ENCODE data around the gene UBE2G2. TPM values are rescaled to one million over a fixed set of nuclear protein-coding genes. Genes with fewer than 3 reads are reported as not detected.

Gene UBE2G2
- total RNA-seq, 1 experiment from 2014 or later: 126 TPM

DNA sequence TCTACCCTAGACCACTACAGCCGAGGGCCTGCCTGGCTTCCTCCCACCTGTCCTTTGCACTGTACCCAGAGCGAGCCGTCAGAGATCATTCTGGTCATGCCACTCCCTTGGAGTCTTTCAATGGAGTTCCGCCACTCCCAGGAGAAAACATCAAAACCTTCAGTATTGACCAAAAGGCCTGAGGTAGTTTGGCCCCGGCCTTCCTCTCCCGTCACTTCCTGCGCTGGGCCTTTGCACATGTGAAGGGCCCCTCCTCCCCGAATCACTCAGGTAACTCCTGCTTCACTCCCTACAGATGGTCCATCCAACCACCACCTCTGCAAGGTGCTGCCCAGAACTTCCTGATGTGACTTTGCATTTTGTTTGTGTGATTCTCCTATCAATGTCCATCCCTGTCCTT, 26.6 kb downstream of the UBE2G2 start:
- H3K9ac ChIP-seq (ENCODE audit: low read length): no peak overlapping the region
- H3K9me2 ChIP-seq (replicated peaks; ENCODE audit: insufficient read depth, low read length): no peaks in the 10 kb centered on the region
- no peak for DNase-seq
- H3K4me3 ChIP-seq (ENCODE audit: low read length): no peak overlapping the region
- no peak overlapping the region for H3K4me2 ChIP-seq (ENCODE audit: low read depth, low read length, poor library complexity, severe bottlenecking)
- no peak overlapping the region for H2AFZ ChIP-seq (ENCODE audit: low read length)
- peaks cover 3% of the 10 kb centered on the region; the same call in 1 of the 2 replicates for H4K20me1 ChIP-seq (ENCODE audit: insufficient read depth, low read depth, low read length)
- H3K79me2 ChIP-seq (ENCODE audit: low read length): peaks cover 32% of the 10 kb centered on the region
- no peak overlapping the region for H3K27ac ChIP-seq (ENCODE audit: low read length)
- H3K36me3 ChIP-seq (ENCODE audit: insufficient read depth, low read length): peaks cover 31% of the 10 kb centered on the region
- peaks cover 16% of the 10 kb centered on the region for H3K4me1 ChIP-seq (ENCODE audit: low read length)
- no peaks in the 10 kb centered on the region for H3K27me3 ChIP-seq (ENCODE audit: low read length)
- no peaks in the 10 kb centered on the region for H3K9me3 ChIP-seq (ENCODE audit: low read length)

GRCh38 chr21:44773291-44773932, 28.2 kb downstream of the UBE2G2 start:
- peaks cover 31% of the 10 kb centered on the region for H3K36me3 ChIP-seq (ENCODE audit: insufficient read depth, low read length)
- H3K9ac ChIP-seq (ENCODE audit: low read length): no peak overlapping the region
- H3K27me3 ChIP-seq (ENCODE audit: low read length): no peaks in the 10 kb centered on the region
- no peak overlapping the region for H2AFZ ChIP-seq (ENCODE audit: low read length)
- H3K79me2 ChIP-seq (ENCODE audit: low read length): peaks cover 21% of the 10 kb centered on the region
- peaks cover 9% of the 10 kb centered on the region; the same call in 1 of the 2 replicates for H4K20me1 ChIP-seq (ENCODE audit: insufficient read depth, low read depth, low read length)
- no peak for DNase-seq
- no peaks in the 10 kb centered on the region for H3K9me3 ChIP-seq (ENCODE audit: low read length)
- peaks cover 16% of the 10 kb centered on the region for H3K4me1 ChIP-seq (ENCODE audit: low read length)
- H3K27ac ChIP-seq (ENCODE audit: low read length): no peak overlapping the region
- no peak overlapping the region for H3K4me3 ChIP-seq (ENCODE audit: low read length)
- H3K9me2 ChIP-seq (replicated peaks; ENCODE audit: insufficient read depth, low read length): no peaks in the 10 kb centered on the region
- H3K4me2 ChIP-seq (ENCODE audit: low read depth, low read length, poor library complexity, severe bottlenecking): no peak overlapping the region

DNA sequence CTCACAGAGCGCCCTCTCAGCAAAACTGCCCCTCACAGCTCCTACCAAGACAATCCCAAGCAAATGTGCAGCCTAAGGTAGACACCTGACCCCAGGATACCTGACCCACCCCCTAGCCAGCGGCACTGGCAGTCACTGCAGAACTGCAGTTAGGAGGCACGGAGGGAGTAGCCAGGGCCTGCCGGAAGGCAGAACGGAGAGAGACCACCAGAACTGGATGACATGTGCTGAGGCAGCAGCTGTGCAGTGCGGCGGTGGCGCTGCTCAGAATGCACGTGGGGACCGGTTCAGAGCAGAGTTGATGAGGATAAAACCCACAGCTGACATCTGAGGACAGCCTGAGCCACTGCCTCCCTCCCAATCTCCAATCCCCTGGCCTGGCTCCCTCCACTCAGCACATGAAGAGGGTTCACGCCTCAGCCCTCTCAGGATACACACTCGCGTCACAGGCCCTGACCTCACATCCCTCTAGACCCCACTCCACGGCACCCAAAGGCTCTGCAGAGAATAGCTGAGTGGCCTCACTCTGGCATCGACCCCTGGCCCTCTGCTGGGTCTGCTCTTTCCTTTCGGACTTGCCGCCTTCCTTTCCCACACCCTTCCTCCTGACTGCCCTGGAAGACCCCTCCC, 29.6 kb downstream of the UBE2G2 start:
- peaks cover 16% of the 10 kb centered on the region for H3K4me1 ChIP-seq (ENCODE audit: low read length)
- no peak overlapping the region for H3K9ac ChIP-seq (ENCODE audit: low read length)
- no peak overlapping the region for H3K4me3 ChIP-seq (ENCODE audit: low read length)
- DNase-seq: no peak
- H3K36me3 ChIP-seq (ENCODE audit: insufficient read depth, low read length): peaks cover 24% of the 10 kb centered on the region
- H3K27ac ChIP-seq (ENCODE audit: low read length): no peak overlapping the region
- H3K27me3 ChIP-seq (ENCODE audit: low read length): no peaks in the 10 kb centered on the region
- no peak overlapping the region for H3K4me2 ChIP-seq (ENCODE audit: low read depth, low read length, poor library complexity, severe bottlenecking)
- H3K9me3 ChIP-seq (ENCODE audit: low read length): no peaks in the 10 kb centered on the region
- peaks cover 9% of the 10 kb centered on the region; the same call in 1 of the 2 replicates for H3K79me2 ChIP-seq (ENCODE audit: low read length)
- peaks cover 15% of the 10 kb centered on the region; the same call in 1 of the 2 replicates for H4K20me1 ChIP-seq (ENCODE audit: insufficient read depth, low read depth, low read length)
- H3K9me2 ChIP-seq (replicated peaks; ENCODE audit: insufficient read depth, low read length): no peaks in the 10 kb centered on the region
- no peak overlapping the region for H2AFZ ChIP-seq (ENCODE audit: low read length)

- peaks cover 4% of the 10 kb centered on the region for H3K4me1 ChIP-seq (ENCODE audit: low read length)
- H3K9me3 ChIP-seq (ENCODE audit: low read length): no peaks in the 10 kb centered on the region
- H3K27ac ChIP-seq (ENCODE audit: low read length): no peak overlapping the region
- no peaks in the 10 kb centered on the region for H3K27me3 ChIP-seq (ENCODE audit: low read length)
- no peak overlapping the region for H3K4me2 ChIP-seq (ENCODE audit: low read depth, low read length, poor library complexity, severe bottlenecking)
- H4K20me1 ChIP-seq (ENCODE audit: insufficient read depth, low read depth, low read length): peaks cover 20% of the 10 kb centered on the region; the same call in 1 of the 2 replicates
- H2AFZ ChIP-seq (ENCODE audit: low read length): no peak overlapping the region
- H3K36me3 ChIP-seq (ENCODE audit: insufficient read depth, low read length): peaks cover 6% of the 10 kb centered on the region
- no peak overlapping the region for H3K4me3 ChIP-seq (ENCODE audit: low read length)
- no peak for DNase-seq
- no peaks in the 10 kb centered on the region for H3K79me2 ChIP-seq (ENCODE audit: low read length)
- H3K9me2 ChIP-seq (replicated peaks; ENCODE audit: insufficient read depth, low read length): no peaks in the 10 kb centered on the region
- no peak overlapping the region for H3K9ac ChIP-seq (ENCODE audit: low read length)
Observed at GRCh38 chr21:44767834-44768831, 33.5 kb downstream of the UBE2G2 start.

DNA sequence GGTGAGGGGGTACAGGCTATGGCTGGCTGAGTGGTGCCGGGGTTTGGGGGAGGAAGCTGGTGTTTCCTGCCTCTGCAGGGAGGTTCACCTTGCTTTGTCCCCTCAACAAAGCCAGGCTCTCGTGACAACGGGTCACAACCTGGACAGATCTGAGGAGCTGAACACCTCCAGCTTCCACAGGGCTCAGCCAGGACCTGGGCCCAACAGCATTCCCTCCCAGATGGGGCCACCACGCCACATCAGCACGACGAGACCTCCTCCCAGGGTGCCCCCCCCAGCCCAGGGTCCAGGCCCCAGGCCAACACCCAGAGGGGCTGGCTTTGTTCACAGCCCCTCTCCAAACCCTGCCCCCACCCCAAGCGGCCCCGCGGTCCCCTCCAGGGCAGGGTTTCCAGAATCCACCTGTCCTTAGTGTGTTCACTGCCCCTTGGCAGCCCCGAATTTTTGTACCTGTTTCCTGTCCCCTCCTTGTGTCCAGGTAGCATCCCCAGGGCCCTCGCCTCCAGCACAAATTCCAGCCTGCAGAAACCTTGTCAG, 34.7 kb downstream of the UBE2G2 start:
- no peak for DNase-seq
- H3K27me3 ChIP-seq (ENCODE audit: low read length): no peaks in the 10 kb centered on the region
- peaks cover 20% of the 10 kb centered on the region; the same call in 1 of the 2 replicates for H4K20me1 ChIP-seq (ENCODE audit: insufficient read depth, low read depth, low read length)
- H3K4me2 ChIP-seq (ENCODE audit: low read depth, low read length, poor library complexity, severe bottlenecking): no peak overlapping the region
- H3K27ac ChIP-seq (ENCODE audit: low read length): no peak overlapping the region
- no peaks in the 10 kb centered on the region for H3K9me2 ChIP-seq (replicated peaks; ENCODE audit: insufficient read depth, low read length)
- no peaks in the 10 kb centered on the region for H3K79me2 ChIP-seq (ENCODE audit: low read length)
- H3K36me3 ChIP-seq (ENCODE audit: insufficient read depth, low read length): peaks cover 6% of the 10 kb centered on the region
- no peak overlapping the region for H2AFZ ChIP-seq (ENCODE audit: low read length)
- H3K4me3 ChIP-seq (ENCODE audit: low read length): no peak overlapping the region
- H3K4me1 ChIP-seq (ENCODE audit: low read length): peaks cover 4% of the 10 kb centered on the region
- H3K9ac ChIP-seq (ENCODE audit: low read length): no peak overlapping the region
- no peaks in the 10 kb centered on the region for H3K9me3 ChIP-seq (ENCODE audit: low read length)

- Histone ChIP-seq H3K9me3 (ENCODE audit: low read length) (no peaks in the 10 kb centered on the region), H2AFZ (ENCODE audit: low read length) (no peak overlapping the region), H3K9ac (ENCODE audit: low read length) (no peak overlapping the region), H4K20me1 (ENCODE audit: insufficient read depth, low read depth, low read length) (peaks cover 20% of the 10 kb centered on the region; the same call in 1 of the 2 replicates), H3K27me3 (ENCODE audit: low read length) (no peaks in the 10 kb centered on the region), H3K79me2 (ENCODE audit: low read length) (no peaks in the 10 kb centered on the region), H3K36me3 (ENCODE audit: insufficient read depth, low read length) (peaks cover 6% of the 10 kb centered on the region), H3K4me1 (ENCODE audit: low read length) (peaks cover 4% of the 10 kb centered on the region), H3K27ac (ENCODE audit: low read length) (no peak overlapping the region), H3K4me3 (ENCODE audit: low read length) (no peak overlapping the region), H3K4me2 (ENCODE audit: low read depth, low read length, poor library complexity, severe bottlenecking) (no peak overlapping the region), H3K9me2 (replicated peaks; ENCODE audit: insufficient read depth, low read length) (no peaks in the 10 kb centered on the region)
- DNase-seq: no peak
Observed at GRCh38 chr21:44766014-44766817, 35.4 kb downstream of the UBE2G2 start.

- Histone ChIP-seq H3K27ac (ENCODE audit: low read length) (no peak overlapping the region), H3K9ac (ENCODE audit: low read length) (no peak overlapping the region), H2AFZ (ENCODE audit: low read length) (no peak overlapping the region), H3K36me3 (ENCODE audit: insufficient read depth, low read length) (peaks cover 4% of the 10 kb centered on the region; the same call in 1 of the 2 replicates), H3K27me3 (ENCODE audit: low read length) (no peaks in the 10 kb centered on the region), H3K4me3 (ENCODE audit: low read length) (no peak overlapping the region), H3K4me1 (ENCODE audit: low read length) (peaks cover 4% of the 10 kb centered on the region), H3K9me2 (replicated peaks; ENCODE audit: insufficient read depth, low read length) (no peaks in the 10 kb centered on the region), H3K4me2 (ENCODE audit: low read depth, low read length, poor library complexity, severe bottlenecking) (no peak overlapping the region), H4K20me1 (ENCODE audit: insufficient read depth, low read depth, low read length) (peaks cover 18% of the 10 kb centered on the region; the same call in 1 of the 2 replicates), H3K9me3 (ENCODE audit: low read length) (no peaks in the 10 kb centered on the region), H3K79me2 (ENCODE audit: low read length) (no peaks in the 10 kb centered on the region)
- DNase-seq: no peak
Observed at GRCh38 chr21:44765231-44766013, 36.2 kb downstream of the UBE2G2 start.
